ENCODE results near the gene PAXIP1. TPM values are rescaled to one million over a fixed set of nuclear protein-coding genes. Genes with fewer than 3 reads are reported as not detected.

Gene PAXIP1
- total and polyA plus RNA-seq, 10 of the 15 experiments (the other 5 are each of a cell fraction or from before 2014, with no cell fraction given), result 7.3 to 27.2 (median 18.1) TPM

- no peaks in the 10 kb centered on the region for H3K4me1 ChIP-seq (ENCODE audit: control insufficient read depth, insufficient read depth, low read length)
- H3K36me3 ChIP-seq (ENCODE audit: control insufficient read depth in 2 of 2, insufficient read depth in 2 of 2, low read length in 1 of 2), result no peaks in the 10 kb centered on the region
- BruUV-seq (replicated peaks), result no TSS peak
- 93% methylated on average over 4 of the region's 4 CpGs for whole genome bisulfite sequencing (ENCODE audit: insufficient coverage, insufficient replicate concordance, low lambda C conversion rate, missing lambda C conversion rate)
- no peak overlapping the region for H3K4me2 ChIP-seq (ENCODE audit: control insufficient read depth, insufficient read depth)
- ATAC-seq (no peak), FAIRE-seq (no peak), DNase-seq (ENCODE audit: low read depth, low spot score) (no peak)
- CTCF ChIA-PET, result interaction anchor here (1.1 to 7.0 kb wide), 7 partner anchors 9 to 83 kb away, joined by 3 to 97 read pairs (median 8); no protein-coding TSS in a partner anchor
- no peak for TF ChIP-seq TARDBP (IDR thresholded peaks at IDR 0.05; ENCODE audit: borderline replicate concordance)
- no peak for TF ChIP-seq CHD4 (IDR thresholded peaks at IDR 0.05)
- TF ChIP-seq WRNIP1 (IDR thresholded peaks at IDR 0.05; ENCODE audit: borderline replicate concordance, low read depth, low read length), result no peak
- no peak for TF ChIP-seq SMC3 (IDR thresholded peaks at IDR 0.05; ENCODE audit: borderline replicate concordance, low read length)
- TF ChIP-seq, protein P1, sequence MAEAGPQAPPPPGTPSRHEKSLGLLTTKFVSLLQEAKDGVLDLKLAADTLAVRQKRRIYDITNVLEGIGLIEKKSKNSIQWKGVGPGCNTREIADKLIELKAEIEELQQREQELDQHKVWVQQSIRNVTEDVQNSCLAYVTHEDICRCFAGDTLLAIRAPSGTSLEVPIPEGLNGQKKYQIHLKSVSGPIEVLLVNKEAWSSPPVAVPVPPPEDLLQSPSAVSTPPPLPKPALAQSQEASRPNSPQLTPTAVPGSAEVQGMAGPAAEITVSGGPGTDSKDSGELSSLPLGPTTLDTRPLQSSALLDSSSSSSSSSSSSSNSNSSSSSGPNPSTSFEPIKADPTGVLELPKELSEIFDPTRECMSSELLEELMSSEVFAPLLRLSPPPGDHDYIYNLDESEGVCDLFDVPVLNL (IDR thresholded peaks at IDR 0.05; ENCODE audit: low read depth, low read length), result no peak
- TF ChIP-seq, protein P2, sequence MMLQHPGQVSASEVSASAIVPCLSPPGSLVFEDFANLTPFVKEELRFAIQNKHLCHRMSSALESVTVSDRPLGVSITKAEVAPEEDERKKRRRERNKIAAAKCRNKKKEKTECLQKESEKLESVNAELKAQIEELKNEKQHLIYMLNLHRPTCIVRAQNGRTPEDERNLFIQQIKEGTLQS (IDR thresholded peaks at IDR 0.05; ENCODE audit: borderline replicate concordance, extremely low read depth, low read depth, low read length), result no peak
- TF ChIP-seq TCF3 (IDR thresholded peaks at IDR 0.05; ENCODE audit: borderline replicate concordance, insufficient read depth, low read depth, low read length), result no peak
- TF ChIP-seq CBX3 (IDR thresholded peaks at IDR 0.05; ENCODE audit: borderline replicate concordance, low read depth), result no peak
- TF ChIP-seq NBN (IDR thresholded peaks at IDR 0.05), result no peak
- TF ChIP-seq ATF2 (IDR thresholded peaks at IDR 0.05; ENCODE audit: low read length), result no peak
- no peak for TF ChIP-seq YBX1 (IDR thresholded peaks at IDR 0.05)
- no peak for TF ChIP-seq ZNF217 (IDR thresholded peaks at IDR 0.05)
- TF ChIP-seq RB1 (IDR thresholded peaks at IDR 0.05; ENCODE audit: borderline replicate concordance), result no peak
- no peak for TF ChIP-seq SUPT20H (IDR thresholded peaks at IDR 0.05; ENCODE audit: borderline replicate concordance, control insufficient read depth, low read depth, low read length)
- TF ChIP-seq, protein P3, sequence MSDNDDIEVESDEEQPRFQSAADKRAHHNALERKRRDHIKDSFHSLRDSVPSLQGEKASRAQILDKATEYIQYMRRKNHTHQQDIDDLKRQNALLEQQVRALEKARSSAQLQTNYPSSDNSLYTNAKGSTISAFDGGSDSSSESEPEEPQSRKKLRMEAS (IDR thresholded peaks at IDR 0.05; ENCODE audit: low read depth, low read length), result no peak
- no peak for TF ChIP-seq NFYA (IDR thresholded peaks at IDR 0.05; ENCODE audit: borderline replicate concordance, low read depth, low read length)
- no peak for TF ChIP-seq ZSCAN29 (IDR thresholded peaks at IDR 0.05)
- TF ChIP-seq SIN3A (IDR thresholded peaks at IDR 0.05; ENCODE audit: low read depth, low read length), result no peak
- no peak for TF ChIP-seq ASH2L (IDR thresholded peaks at IDR 0.05; ENCODE audit: borderline replicate concordance, low read depth)
- TF ChIP-seq MEF2B (IDR thresholded peaks at IDR 0.05; ENCODE audit: partially characterized antibody, poor library complexity, severe bottlenecking), result no peak
- no peaks in the 10 kb centered on the region for H3K79me2 ChIP-seq (ENCODE audit: control insufficient read depth, insufficient read depth, low read length)
- in situ Hi-C loops (cut with MboI), result no loop called here
- H4K20me1 ChIP-seq (ENCODE audit: control insufficient read depth, insufficient read depth), result no peaks in the 10 kb centered on the region
- H3K4me3 ChIP-seq, result no peak overlapping the region
- no peaks in the 10 kb centered on the region for H3K9me3 ChIP-seq (replicated peaks; ENCODE audit: control insufficient read depth, insufficient read depth, low read length)
- SMC1A ChIA-PET (ENCODE audit: uncharacterized antibody, unreplicated experiment), result interaction anchor here (0.9 to 2.4 kb wide), 5 partner anchors 13 to 83 kb away, joined by 3 to 11 read pairs (median 3); no protein-coding TSS in a partner anchor
- POLR2A ChIA-PET, result no interaction called here
- no peak overlapping the region for H3K27ac ChIP-seq (ENCODE audit: control insufficient read depth, insufficient read depth)
- no peak overlapping the region for H3K9ac ChIP-seq (ENCODE audit: control insufficient read depth, insufficient read depth, low read length)
- no peak overlapping the region for H2AFZ ChIP-seq (ENCODE audit: control insufficient read depth, low read depth, low read length)
- intact Hi-C loops (cut with micrococcal nuclease; ENCODE audit: unreplicated experiment), result no loop called here
- RAD21 ChIA-PET (ENCODE audit: unreplicated experiment), result interaction anchor here (6.3 kb wide), 1 partner anchor 83 kb away, joined by 56 read pairs; no protein-coding TSS in a partner anchor
- H3K27me3 ChIP-seq (replicated peaks in 1 of 2; ENCODE audit: control insufficient read depth in 2 of 2, insufficient read depth in 2 of 2, low read length in 1 of 2), result no peaks in the 10 kb centered on the region
Observed at GRCh38 chr7:155011086-155011485, 8.2 kb upstream of the PAXIP1 start.

Data from GM12878 (cell line).